HG02870 (cell line): ENCODE results near the gene PDXP.

ENCODE experiments used
- ATAC-seq: cut with Tn5 transposase; IDR thresholded peaks from one replicate; pipeline ENCODE4 v1.9.1; 2021; ENCODE audit warnings: mild to moderate bottlenecking, moderate library complexity; ENCODE audit not compliant: unreplicated experiment

The PDXP gene

GRCh38 chr22:37627545-37627944, 31.0 kb upstream of the PDXP start:
- ATAC-seq, result no peak

- no peak for ATAC-seq
These were observed 29.7 kb upstream of the PDXP start for GRCh38 chr22:37628830-37629229.

GRCh38 chr22:37629928-37630327, 28.6 kb upstream of the PDXP start:
- no peak for ATAC-seq

GRCh38 chr22:37630839-37631435, 27.6 kb upstream of the PDXP start:
- no peak for ATAC-seq

GRCh38 chr22:37631448-37632173, 26.9 kb upstream of the PDXP start:
- no peak for ATAC-seq

- ATAC-seq, result peak; percentile 16
These were observed 26.1 kb upstream of the PDXP start for GRCh38 chr22:37632174-37633088.

- ATAC-seq, result peak; percentile 51
These were observed 25.4 kb upstream of the PDXP start for GRCh38 chr22:37633089-37633624.

- peak; percentile 51 for ATAC-seq
These were observed 24.7 kb upstream of the PDXP start for GRCh38 chr22:37633625-37634416.

GRCh38 chr22:37634417-37634924, 24.1 kb upstream of the PDXP start:
- ATAC-seq, result no peak

- no peak for ATAC-seq
These were observed 23.4 kb upstream of the PDXP start for GRCh38 chr22:37635157-37635556.

GRCh38 chr22:37636186-37636948, 22.2 kb upstream of the PDXP start:
- no peak for ATAC-seq

- ATAC-seq, result no peak
These were observed 21.6 kb upstream of the PDXP start for GRCh38 chr22:37636949-37637273.

GRCh38 chr22:37638391-37639069, 20.0 kb upstream of the PDXP start:
- ATAC-seq, result no peak

- no peak for ATAC-seq
These were observed 19.3 kb upstream of the PDXP start, which contains the start of gene SH3BP1 for GRCh38 chr22:37639070-37639760. Gene SH3BP1 (plus strand): TSS chr22:37639669. CDS start chr22:37639788, 119 bp downstream.

- no peak for ATAC-seq
These were observed 18.5 kb upstream of the PDXP start for GRCh38 chr22:37639771-37640590.

GRCh38 chr22:37640591-37641560, 17.6 kb upstream of the PDXP start:
- ATAC-seq, result no peak

- no peak for ATAC-seq
These were observed 17.0 kb upstream of the PDXP start for GRCh38 chr22:37641561-37641949.
